Measurements from ENCODE around the gene VPS52. TPM values are rescaled to one million over a fixed set of nuclear protein-coding genes. Genes with fewer than 3 reads are reported as not detected.

Gene VPS52
- polyA plus RNA-seq, 1 donor from 2014 or later: 29.1 TPM

DNA sequence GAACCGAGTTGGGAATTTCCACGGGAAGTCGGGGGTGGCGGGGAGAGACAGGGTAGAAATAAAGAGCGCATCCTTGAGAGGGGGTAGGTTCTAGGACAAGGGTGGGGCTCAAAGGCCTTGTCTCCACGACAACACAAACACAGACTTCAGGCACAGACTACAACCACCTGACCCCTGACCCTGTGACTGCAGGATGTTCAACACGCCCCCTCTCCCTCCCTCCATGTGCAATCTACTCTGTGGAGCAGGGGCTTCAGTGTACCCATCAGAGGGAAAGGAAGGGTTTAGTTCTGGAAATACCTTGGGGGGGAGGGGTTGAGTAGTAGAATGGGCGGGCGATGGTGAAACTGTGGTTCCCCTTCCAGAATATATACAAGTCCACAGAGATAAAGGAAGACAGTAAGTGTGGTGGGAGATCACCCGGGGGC lies 42.9 kb upstream of the VPS52 start:
- Histone ChIP-seq H3K27me3 (ENCODE audit: insufficient read depth, low read depth, low read length) (peaks cover 25% of the 10 kb centered on the region), H4K20me1 (ENCODE audit: insufficient read depth) (no peaks in the 10 kb centered on the region), H3K27ac (ENCODE audit: low read length) (no peak overlapping the region), H3K9me3 (ENCODE audit: low read length) (no peaks in the 10 kb centered on the region), H3K4me3 (ENCODE audit: low read length) (no peak overlapping the region), H3K9ac (ENCODE audit: low read length) (no peak overlapping the region), H3K9me2 (ENCODE audit: insufficient read depth, low read length) (no peaks in the 10 kb centered on the region), H3K36me3 (ENCODE audit: insufficient read depth, low read length) (peaks cover 4% of the 10 kb centered on the region), H3F3A (ENCODE audit: insufficient read depth, low read length, poor library complexity, severe bottlenecking) (peaks cover 6% of the 10 kb centered on the region), H2AFZ (ENCODE audit: low read depth, low read length) (no peak overlapping the region), H3K4me2 (ENCODE audit: low read length) (no peak overlapping the region), H3K79me2 (replicated peaks; ENCODE audit: insufficient read depth, low read length) (no peaks in the 10 kb centered on the region)
- TF ChIP-seq EP300 (conservative IDR thresholded peaks at IDR 0.05; ENCODE audit: poor library complexity, severe bottlenecking) (no peak), MXI1 (conservative IDR thresholded peaks at IDR 0.05; ENCODE audit: poor library complexity, severe bottlenecking) (no peak), CTCF (IDR thresholded peaks at IDR 0.05; ENCODE audit: poor library complexity, severe bottlenecking) (no peak), RAD21 (conservative IDR thresholded peaks at IDR 0.05) (no peak), EZH2 (IDR thresholded peaks at IDR 0.05; ENCODE audit: borderline replicate concordance, insufficient read depth, low read length, poor library complexity, severe bottlenecking) (no peak), POLR2AphosphoS5 (IDR thresholded peaks at IDR 0.05) (no peak), TAF1 (IDR thresholded peaks at IDR 0.05; ENCODE audit: low read depth) (no peak), SMC3 (conservative IDR thresholded peaks at IDR 0.05; ENCODE audit: poor library complexity) (no peak)
- TF ChIP-seq, protein P1, sequence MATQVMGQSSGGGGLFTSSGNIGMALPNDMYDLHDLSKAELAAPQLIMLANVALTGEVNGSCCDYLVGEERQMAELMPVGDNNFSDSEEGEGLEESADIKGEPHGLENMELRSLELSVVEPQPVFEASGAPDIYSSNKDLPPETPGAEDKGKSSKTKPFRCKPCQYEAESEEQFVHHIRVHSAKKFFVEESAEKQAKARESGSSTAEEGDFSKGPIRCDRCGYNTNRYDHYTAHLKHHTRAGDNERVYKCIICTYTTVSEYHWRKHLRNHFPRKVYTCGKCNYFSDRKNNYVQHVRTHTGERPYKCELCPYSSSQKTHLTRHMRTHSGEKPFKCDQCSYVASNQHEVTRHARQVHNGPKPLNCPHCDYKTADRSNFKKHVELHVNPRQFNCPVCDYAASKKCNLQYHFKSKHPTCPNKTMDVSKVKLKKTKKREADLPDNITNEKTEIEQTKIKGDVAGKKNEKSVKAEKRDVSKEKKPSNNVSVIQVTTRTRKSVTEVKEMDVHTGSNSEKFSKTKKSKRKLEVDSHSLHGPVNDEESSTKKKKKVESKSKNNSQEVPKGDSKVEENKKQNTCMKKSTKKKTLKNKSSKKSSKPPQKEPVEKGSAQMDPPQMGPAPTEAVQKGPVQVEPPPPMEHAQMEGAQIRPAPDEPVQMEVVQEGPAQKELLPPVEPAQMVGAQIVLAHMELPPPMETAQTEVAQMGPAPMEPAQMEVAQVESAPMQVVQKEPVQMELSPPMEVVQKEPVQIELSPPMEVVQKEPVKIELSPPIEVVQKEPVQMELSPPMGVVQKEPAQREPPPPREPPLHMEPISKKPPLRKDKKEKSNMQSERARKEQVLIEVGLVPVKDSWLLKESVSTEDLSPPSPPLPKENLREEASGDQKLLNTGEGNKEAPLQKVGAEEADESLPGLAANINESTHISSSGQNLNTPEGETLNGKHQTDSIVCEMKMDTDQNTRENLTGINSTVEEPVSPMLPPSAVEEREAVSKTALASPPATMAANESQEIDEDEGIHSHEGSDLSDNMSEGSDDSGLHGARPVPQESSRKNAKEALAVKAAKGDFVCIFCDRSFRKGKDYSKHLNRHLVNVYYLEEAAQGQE (IDR thresholded peaks at IDR 0.05; ENCODE audit: borderline replicate concordance): no peak

GRCh38 chr6:33313709-33314514 lies 42.2 kb upstream of the VPS52 start, which contains the start of gene TAPBP:
TSS of gene TAPBP (minus strand) at chr6:33314078. CDS start at chr6:33314041, 37 bp downstream.
- no peaks in the 10 kb centered on the region for H3K9me2 ChIP-seq (ENCODE audit: insufficient read depth, low read length)
- H3K79me2 ChIP-seq (replicated peaks; ENCODE audit: insufficient read depth, low read length): no peaks in the 10 kb centered on the region
- H3K9me3 ChIP-seq (ENCODE audit: low read length): no peaks in the 10 kb centered on the region
- H3K4me2 ChIP-seq (ENCODE audit: low read length): peak within 1 kb of the TSS; percentile 68
- H3K27ac ChIP-seq (ENCODE audit: low read length): peak within 1 kb of the TSS; percentile 31
- no peaks in the 10 kb centered on the region for H3K36me3 ChIP-seq (ENCODE audit: insufficient read depth, low read length)
- TF ChIP-seq TAF1 (IDR thresholded peaks at IDR 0.05; ENCODE audit: low read depth): no peak
- no peak for TF ChIP-seq MXI1 (conservative IDR thresholded peaks at IDR 0.05; ENCODE audit: poor library complexity, severe bottlenecking)
- TF ChIP-seq POLR2AphosphoS5 (IDR thresholded peaks at IDR 0.05): no peak
- TF ChIP-seq CTCF (IDR thresholded peaks at IDR 0.05; ENCODE audit: poor library complexity, severe bottlenecking): no peak
- no peak for TF ChIP-seq EZH2 (IDR thresholded peaks at IDR 0.05; ENCODE audit: borderline replicate concordance, insufficient read depth, low read length, poor library complexity, severe bottlenecking)
- peaks cover 6% of the 10 kb centered on the region for H3F3A ChIP-seq (ENCODE audit: insufficient read depth, low read length, poor library complexity, severe bottlenecking)
- H3K27me3 ChIP-seq (ENCODE audit: insufficient read depth, low read depth, low read length): peaks cover 25% of the 10 kb centered on the region
- no peaks in the 10 kb centered on the region for H4K20me1 ChIP-seq (ENCODE audit: insufficient read depth)
- H3K9ac ChIP-seq (ENCODE audit: low read length): peak within 1 kb of the TSS; percentile 52
- H2AFZ ChIP-seq (ENCODE audit: low read depth, low read length): no peak within 1 kb of the TSS
- H3K4me3 ChIP-seq (ENCODE audit: low read length): peak within 1 kb of the TSS; percentile 68

Measured in neural cell (in vitro differentiated cells).